ENCODE results near the gene EXD3. TPM values are rescaled to one million over a fixed set of nuclear protein-coding genes. Genes with fewer than 3 reads are reported as not detected.
"Not testable (repeated sequence)": the region's sequence is repeated elsewhere in the genome, so short reads cannot be mapped to it uniquely, and the experiment has no call there.

Gene EXD3
- polyA plus RNA-seq, 1 donor: 16.6 TPM

GRCh38 chr9:137268538-137269201 is 154.3 kb downstream of the EXD3 start:
- DNase-seq: no peak

- no peak for DNase-seq
These were observed 155.0 kb downstream of the EXD3 start for GRCh38 chr9:137267933-137268355.

DNA sequence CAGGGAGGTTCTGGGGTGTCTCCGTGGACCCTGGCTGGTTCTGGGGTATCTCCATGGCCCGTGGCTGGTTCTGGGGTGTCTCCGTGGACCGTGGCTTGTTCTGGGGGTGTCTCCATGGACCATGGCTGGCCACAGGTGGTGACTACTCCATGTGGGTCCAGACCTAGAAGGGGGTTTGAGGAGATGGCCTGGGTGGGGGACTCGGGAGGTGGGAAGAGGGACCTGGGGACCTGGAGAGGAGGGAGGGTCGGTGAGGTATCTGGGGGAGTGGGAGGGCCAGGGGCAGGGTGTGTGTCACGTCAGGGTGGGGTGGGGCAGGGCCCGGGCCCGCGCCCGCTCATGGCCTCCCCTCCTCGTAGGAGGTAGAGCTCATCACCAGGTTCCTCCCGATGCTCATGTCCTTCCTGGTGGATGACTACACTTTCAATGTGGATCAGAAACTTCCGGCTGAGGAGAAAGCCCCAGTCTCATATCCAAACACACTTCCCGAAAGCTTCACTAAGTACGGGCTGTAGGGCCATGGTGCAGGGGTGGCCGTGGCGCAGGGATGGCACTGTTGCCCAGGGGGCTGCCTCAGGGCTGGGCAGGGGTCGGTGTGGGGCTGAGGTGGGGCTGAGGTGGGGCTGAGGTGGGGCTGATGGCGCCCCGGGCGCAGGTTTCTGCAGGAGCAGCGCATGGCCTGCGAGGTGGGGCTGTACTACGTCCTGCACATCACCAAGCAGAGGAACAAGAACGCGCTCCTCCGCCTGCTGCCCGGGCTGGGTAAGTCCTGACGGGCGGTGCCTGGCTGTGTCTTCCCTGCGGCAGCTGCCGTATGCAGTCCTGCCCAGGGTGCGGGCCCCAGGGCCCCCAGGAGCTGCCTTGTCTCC is 156.1 kb downstream of the EXD3 start:
- no peak for DNase-seq

DNA sequence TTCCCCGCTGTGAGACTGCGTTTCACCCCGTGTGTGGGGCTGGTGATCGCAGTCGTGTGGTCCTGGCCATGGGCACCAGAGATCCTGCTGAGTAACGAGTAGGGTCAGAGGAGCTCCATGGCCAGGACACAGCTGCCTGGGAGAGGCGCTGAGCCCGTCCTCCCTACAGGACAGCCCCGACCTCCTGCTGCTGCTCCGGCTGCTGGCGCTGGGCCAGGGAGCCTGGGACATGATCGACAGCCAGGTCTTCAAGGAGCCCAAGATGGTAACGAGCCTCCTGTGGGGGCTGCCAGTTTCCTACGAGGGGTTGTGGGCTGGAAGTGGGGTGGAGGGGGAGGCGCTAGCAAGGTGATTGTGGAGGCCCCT is 156.8 kb downstream of the EXD3 start:
- no peak for DNase-seq

DNA sequence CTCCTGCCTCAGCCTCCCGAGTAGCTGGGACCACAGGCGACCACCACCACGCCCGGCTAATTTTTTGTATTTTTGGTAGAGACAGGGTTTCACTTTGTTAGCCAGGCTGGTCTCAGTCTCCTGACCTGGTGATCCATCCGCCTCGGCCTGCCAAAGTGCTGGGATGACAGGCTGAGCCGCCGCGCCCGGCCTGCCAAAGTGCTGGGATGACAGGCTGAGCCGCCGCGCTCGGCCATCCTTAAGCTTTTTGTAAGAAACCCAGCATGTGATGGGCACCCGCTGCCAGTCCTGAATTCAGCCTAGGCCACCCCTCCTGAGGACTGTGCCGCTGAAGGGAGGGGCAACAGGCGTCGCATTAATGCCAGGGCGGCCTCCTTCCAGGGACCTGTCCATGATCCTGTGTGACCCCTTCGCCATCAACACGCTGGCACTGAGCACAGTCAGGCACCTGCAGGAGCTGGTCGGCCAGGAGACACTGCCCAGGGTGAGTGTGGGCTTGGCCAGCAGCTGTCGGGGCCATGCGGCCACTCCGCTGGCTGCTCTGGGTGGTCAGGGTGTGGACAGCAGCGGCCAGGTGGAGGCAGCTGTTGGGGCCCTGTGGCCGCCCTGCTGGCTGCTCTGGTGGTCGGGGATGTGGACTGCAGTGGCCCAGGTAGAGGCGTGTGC is 157.3 kb downstream of the EXD3 start:
- no peak for DNase-seq

DNA sequence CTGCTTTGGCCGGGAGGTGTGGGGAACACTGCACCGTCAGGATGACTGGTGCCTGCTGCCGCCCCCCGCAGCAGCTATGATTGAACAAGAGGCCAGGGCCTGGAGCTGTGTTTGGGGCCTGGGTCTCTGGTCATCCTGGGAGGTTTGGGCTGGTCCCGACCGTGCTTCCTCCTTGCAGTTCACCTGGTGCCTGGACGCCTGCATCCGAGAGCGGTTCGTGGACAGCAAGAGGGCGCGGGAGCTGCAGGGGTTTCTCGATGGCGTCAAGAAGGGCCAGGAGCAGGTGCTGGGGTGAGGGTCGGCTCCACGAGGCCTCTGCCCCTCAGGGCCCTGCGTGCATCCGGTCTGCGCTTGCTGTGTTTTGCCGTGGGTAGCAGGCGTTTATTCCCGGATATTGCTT is 158.9 kb downstream of the EXD3 start:
- DNase-seq: no peak

DNA sequence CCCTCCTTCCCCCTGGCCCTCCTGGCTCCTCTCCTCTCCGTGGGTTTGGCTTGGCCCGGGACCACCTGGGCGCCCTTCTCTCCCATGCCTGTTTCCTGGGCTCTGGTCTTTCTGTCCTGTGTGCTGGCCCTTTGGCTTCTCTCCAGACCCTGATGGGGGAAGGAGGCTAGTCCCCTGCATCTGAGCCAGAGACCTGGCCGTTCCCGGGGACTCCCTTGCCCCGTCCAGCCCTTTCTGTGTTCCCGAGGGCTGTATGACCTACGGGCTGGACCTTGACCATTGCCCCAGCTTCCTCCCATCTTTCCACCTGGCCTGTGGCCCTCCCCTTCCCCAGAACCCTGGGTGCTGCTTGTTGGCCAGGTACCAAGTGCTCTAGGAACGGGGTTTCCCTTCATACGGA is 159.5 kb downstream of the EXD3 start:
- no peak for DNase-seq

DNA sequence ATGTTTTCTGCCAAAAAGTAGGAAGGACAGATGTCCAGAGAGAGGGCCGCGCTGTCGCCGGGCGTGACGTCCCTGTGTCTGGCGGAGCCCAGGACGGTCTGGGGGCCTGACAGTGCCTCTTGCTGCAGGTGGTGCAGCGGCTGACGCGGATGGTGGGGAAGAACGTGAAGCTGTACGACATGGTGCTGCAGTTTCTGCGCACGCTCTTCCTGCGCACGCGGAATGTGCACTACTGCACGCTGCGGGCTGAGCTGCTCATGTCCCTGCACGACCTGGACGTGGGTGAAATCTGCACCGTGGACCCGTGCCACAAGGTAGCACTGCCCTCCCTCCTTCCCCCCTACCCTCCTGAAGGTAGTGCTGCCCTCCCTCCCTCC is 160.1 kb downstream of the EXD3 start:
- DNase-seq: no peak

DNA sequence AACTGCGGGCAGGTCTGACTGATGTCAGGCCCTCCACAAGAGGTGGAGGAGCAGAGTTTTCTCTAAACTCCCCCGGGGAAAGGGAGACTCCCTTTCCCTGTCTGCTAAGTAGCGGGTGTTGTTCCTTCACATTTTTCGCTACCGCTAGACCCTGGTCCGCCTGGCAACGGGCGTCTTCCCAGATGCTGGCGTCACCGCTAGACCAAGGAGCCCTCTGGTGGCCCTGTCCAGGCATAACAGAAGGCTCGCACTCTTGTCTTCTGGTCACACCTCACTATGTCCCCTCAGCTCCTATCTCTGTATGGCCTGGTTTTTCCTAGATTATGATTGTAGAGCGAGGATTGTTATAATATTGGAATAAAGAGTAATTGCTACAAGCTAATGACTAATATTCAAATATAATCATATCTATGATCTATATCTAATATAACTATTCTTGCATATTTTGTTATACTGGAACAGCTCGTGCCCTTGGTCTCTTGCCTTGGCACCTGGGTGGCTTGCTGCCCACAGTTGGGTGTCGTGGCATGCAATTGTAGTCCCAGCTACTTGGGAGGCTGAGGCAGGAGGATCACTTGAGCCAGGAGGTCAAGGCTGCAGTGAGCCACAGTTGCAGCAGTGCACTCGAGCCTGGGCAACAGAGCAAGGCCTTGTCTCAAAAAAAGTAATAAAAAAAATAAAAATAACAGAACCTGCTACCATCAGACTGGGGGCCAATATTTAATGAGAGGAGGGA is 160.6 kb downstream of the EXD3 start:
- DNase-seq: not testable (repeated sequence)

Other genes starting within 250 kb of the EXD3 start
- gene ANAPC2, start 234.6 kb downstream of the EXD3 start, polyA plus RNA-seq (ENCODE audit: insufficient read length): 36.3 TPM
- 66.5 TPM for gene SSNA1, start 234.5 kb downstream of the EXD3 start, polyA plus RNA-seq (ENCODE audit: insufficient read length)
- gene TPRN, start 222.4 kb downstream of the EXD3 start, polyA plus RNA-seq (ENCODE audit: insufficient read length): 14.0 TPM
- gene TMEM203, start 217.5 kb downstream of the EXD3 start, polyA plus RNA-seq (ENCODE audit: insufficient read length): 36.1 TPM
- 10.5 TPM for gene NDOR1, start 217.5 kb downstream of the EXD3 start, polyA plus RNA-seq (ENCODE audit: insufficient read length)
- gene RNF208, start 200.9 kb downstream of the EXD3 start, polyA plus RNA-seq (ENCODE audit: insufficient read length): 4.2 TPM
- 2.5 TPM for gene CYSRT1, start 198.0 kb downstream of the EXD3 start, polyA plus RNA-seq (ENCODE audit: insufficient read length)
- gene RNF224, start 195.7 kb downstream of the EXD3 start, polyA plus RNA-seq (ENCODE audit: insufficient read length): 2.1 TPM
- 1.8 TPM for gene SLC34A3, start 192.3 kb downstream of the EXD3 start, polyA plus RNA-seq (ENCODE audit: insufficient read length)
- 145 TPM for gene TUBB4B, start 181.9 kb downstream of the EXD3 start, polyA plus RNA-seq (ENCODE audit: insufficient read length)
- not detected for gene STPG3, start 171.9 kb downstream of the EXD3 start, polyA plus RNA-seq (ENCODE audit: insufficient read length)
- 53.1 TPM for gene NELFB, start 167.8 kb downstream of the EXD3 start, polyA plus RNA-seq (ENCODE audit: insufficient read length)
- 7.9 TPM for gene TOR4A, start 145.4 kb downstream of the EXD3 start, polyA plus RNA-seq (ENCODE audit: insufficient read length)
- 3.9 TPM for gene NRARP, start 120.9 kb downstream of the EXD3 start, polyA plus RNA-seq (ENCODE audit: insufficient read length)
- gene NOXA1, start 231 bp upstream of the EXD3 start, polyA plus RNA-seq (ENCODE audit: insufficient read length): 4.2 TPM
- gene ENTPD8, start 18.2 kb upstream of the EXD3 start, polyA plus RNA-seq (ENCODE audit: insufficient read length): 0.98 TPM
- gene NSMF, start 36.2 kb upstream of the EXD3 start, polyA plus RNA-seq (ENCODE audit: insufficient read length): 18.1 TPM
- gene PNPLA7, start 127.2 kb upstream of the EXD3 start, polyA plus RNA-seq (ENCODE audit: insufficient read length): 4.5 TPM
- 34.2 TPM for gene MRPL41, start 128.7 kb upstream of the EXD3 start, polyA plus RNA-seq (ENCODE audit: insufficient read length)
- 29.3 TPM for gene DPH7, start 155.8 kb upstream of the EXD3 start, polyA plus RNA-seq (ENCODE audit: insufficient read length)
- 19.0 TPM for gene ZMYND19, start 167.3 kb upstream of the EXD3 start, polyA plus RNA-seq (ENCODE audit: insufficient read length)
- gene ARRDC1, start 182.5 kb upstream of the EXD3 start, polyA plus RNA-seq (ENCODE audit: insufficient read length): 48.6 TPM
- 50.4 TPM for gene EHMT1, start 195.8 kb upstream of the EXD3 start, polyA plus RNA-seq (ENCODE audit: insufficient read length)